Adrenal gland (tissue), 12 donors: ENCODE results near the gene REG4. TPM values are rescaled to one million over a fixed set of nuclear protein-coding genes. Genes with fewer than 3 reads are reported as not detected.

ENCODE experiments used
- DNase-seq, 7 donors: peaks; one replicate each; pipeline ENCODE4 v3.0.0-alpha.2; 2019 to 2020
- H3K27ac ChIP-seq, 5 donors: fragments of 200-600 bp; sonication (generic) in 4 of 5; 1 replicate in 3 of 5; 2 replicates in 2 of 5; pipeline versions ENCODE4 v1.5.1 to v1.8.0; 2016 to 2020; ENCODE audit warnings: mild to moderate bottlenecking in 1 of 5
- H3K27me3 ChIP-seq: fragments of 200-600 bp; 2 replicates; pipeline ENCODE4 v1.8.0; 2021
- H3K36me3 ChIP-seq, 2 donors: fragments of 200-600 bp; replicated peaks in 1 of 2; 1 replicate in 1 of 2; 2 replicates in 1 of 2; pipeline versions ENCODE4 v1.5.1 to v1.8.0; 2018 to 2022
- H3K4me1 ChIP-seq, 2 donors: fragments of 200-600 bp; replicated peaks in 1 of 2; 1 replicate in 1 of 2; 2 replicates in 1 of 2; pipeline versions ENCODE4 v1.5.1 to v1.8.0; 2018 to 2021
- H3K4me3 ChIP-seq, 4 donors: fragments of 200-600 bp; sonication (generic) in 3 of 4; one replicate each; pipeline ENCODE4 v1.5.1; 2016 to 2018
- H3K9me3 ChIP-seq, 3 donors: fragments of 200-600 bp; sonication (generic) in 1 of 3; replicated peaks in 1 of 3; 1 replicate in 2 of 3; 2 replicates in 1 of 3; pipeline versions ENCODE4 v1.5.1 to v1.8.0; 2016 to 2021
- CTCF ChIP-seq, 6 experiments: fragments of 450-650 bp in 4 of 6; fragments of 200-600 bp in 2 of 6; sonication (generic) in 1 of 6; IDR thresholded peaks; 1 replicate in 5 of 6; 2 replicates in 1 of 6; pipeline versions ENCODE4 v1.5.1 to v1.8.0; 2016 to 2021; ENCODE audit warnings: antibody characterized with exemption in 6 of 6, mild to moderate bottlenecking in 2 of 6, moderate library complexity in 1 of 6
- POLR2A ChIP-seq, 2 donors: fragments of 450-650 bp; IDR thresholded peaks; one replicate each; pipeline ENCODE4 v1.6.1; 2017; ENCODE audit warnings: antibody characterized with exemption in 2 of 2, mild to moderate bottlenecking in 2 of 2, moderate library complexity in 1 of 2
- WGBS, 4 donors: extraction: QIAGEN DNeasy Blood & Tissue Kit in 2 of 4; methylation state at CpG; one replicate each; pipeline versions ENCODE4 v1.1.5 to v1.1.7; 2013 to 2017; 5-methylcytosine and 5-hydroxymethylcytosine counted together
- intact Hi-C, 2 donors: fragments of 100-400 bp; cut with DNase I; formaldehyde crosslinking; loops; one replicate each; pipeline versions ENCODE4 v1.14.1 to v1.15.0; 2022 to 2023
- polyA plus RNA-seq, 3 donors: library from polyadenylated mRNA; stranded (reverse); fragments of 200-250 nt in 2 of 3; fragments of 350-450 nt in 1 of 3; fragmentation: Illumina TruSeq in 1 of 3; extraction: RNeasy Lipid Tissue Mini Kit (QIAGEN cat#74804) in 1 of 3; gene quantifications; one replicate each; pipeline ENCODE4 v1.2.3, GENCODE V29; 2013 to 2014
- total RNA-seq, 9 donors: library from RNA; depleted of rRNA in 4 of 9; stranded (reverse); fragments of >200 nt in 4 of 9; fragments of 120-200 nt in 1 of 9; fragmentation: NEBNext Ultra II Directional in 1 of 9; extraction: Animal tissue kit (Norgen Biotek cat#: 25700) in 1 of 9; gene quantifications; one replicate each; pipeline versions ENCODE4 v1.1.0 to v1.2.4, GENCODE V29; 2013 to 2023
- donor health status: healthy with polysubstance abuse.
- donor health status: Bipolar disorder and iron deficiency.
- donor health status: DM: yes; HTN: yes; CAD: no.
- donor health status: DM: no; HTN: no; CAD: no.
- donor health status: DM: no; HTN: no; CAD: no.
- donor health status: DM: yes; HTN: yes; CAD: no.

The REG4 gene
- total and polyA plus RNA-seq, 12 donors, result not detected

GRCh38 chr1:119778359-119778758 is 32.9 kb downstream of the REG4 start:
- no peak overlapping the region for H3K27ac ChIP-seq
- TF ChIP-seq CTCF (IDR thresholded peaks at IDR 0.05) (no peak), POLR2A (IDR thresholded peaks at IDR 0.05) (no peak)
- no peaks in the 10 kb centered on the region for H3K9me3 ChIP-seq
- H3K27me3 ChIP-seq, result no peaks in the 10 kb centered on the region
- H3K4me1 ChIP-seq, result no peaks in the 10 kb centered on the region
- DNase-seq, result no peak
- WGBS, 4 donors, result 92 to 95% (median 94%) methylated on average over 6 of the region's 6 CpGs
- H3K36me3 ChIP-seq, result no peaks in the 10 kb centered on the region
- H3K4me3 ChIP-seq, result no peak overlapping the region
- intact Hi-C loops, result no loop called here

GRCh38 chr1:119774746-119775490 is 36.3 kb downstream of the REG4 start:
- TF ChIP-seq POLR2A (IDR thresholded peaks at IDR 0.05) (no peak), CTCF (IDR thresholded peaks at IDR 0.05) (no peak)
- Histone ChIP-seq H3K4me3 (no peak overlapping the region), H3K36me3 (no peaks in the 10 kb centered on the region), H3K9me3 (no peaks in the 10 kb centered on the region), H3K4me1 (no peaks in the 10 kb centered on the region), H3K27me3 (peaks cover 6% of the 10 kb centered on the region), H3K27ac (no peak overlapping the region)
- no peak for DNase-seq
- WGBS, 4 donors, result 71 to 85% (median 81%) methylated on average over 7 of the region's 7 CpGs
- intact Hi-C loops, result no loop called here

GRCh38 chr1:119773711-119774241 is 37.5 kb downstream of the REG4 start:
- DNase-seq, result no peak
- H3K27ac ChIP-seq, result no peak overlapping the region
- H3K27me3 ChIP-seq, result peaks cover 6% of the 10 kb centered on the region
- H3K9me3 ChIP-seq, result no peaks in the 10 kb centered on the region
- intact Hi-C loops, result no loop called here
- no peak overlapping the region for H3K4me3 ChIP-seq
- H3K4me1 ChIP-seq, result no peaks in the 10 kb centered on the region
- TF ChIP-seq CTCF (IDR thresholded peaks at IDR 0.05) (no peak), POLR2A (IDR thresholded peaks at IDR 0.05) (no peak)
- 64 to 83% (median 78%) methylated on average over 3 of the region's 3 CpGs for WGBS, 4 donors
- H3K36me3 ChIP-seq, result no peaks in the 10 kb centered on the region

DNA sequence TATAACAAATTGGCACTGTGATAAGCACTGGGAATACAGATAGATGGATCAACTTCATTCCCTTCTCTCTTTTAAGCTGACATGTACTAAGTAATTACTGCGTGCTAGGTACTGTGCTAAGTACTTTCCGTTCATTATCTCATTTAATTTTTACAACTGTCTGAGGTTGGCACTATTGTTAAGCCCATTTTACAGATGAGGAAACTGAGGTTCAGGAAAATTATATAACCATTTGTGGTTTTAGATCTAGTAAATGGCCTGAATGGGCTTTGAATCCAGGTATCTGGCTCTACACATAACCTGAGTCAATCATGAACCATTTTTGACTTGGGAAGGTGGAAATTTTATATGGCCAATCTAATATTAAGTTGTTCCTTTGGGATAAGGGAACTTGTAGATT is 39.0 kb downstream of the REG4 start:
- intact Hi-C loops, result no loop called here
- Histone ChIP-seq H3K4me1 (no peaks in the 10 kb centered on the region), H3K27ac (no peak overlapping the region), H3K36me3 (no peaks in the 10 kb centered on the region), H3K9me3 (no peaks in the 10 kb centered on the region), H3K27me3 (peaks cover 6% of the 10 kb centered on the region), H3K4me3 (no peak overlapping the region)
- no peak for DNase-seq
- WGBS, 4 donors, result 90 to 100% (median 93%) methylated on average over 2 of the region's 2 CpGs
- TF ChIP-seq CTCF (IDR thresholded peaks at IDR 0.05) (no peak), POLR2A (IDR thresholded peaks at IDR 0.05) (no peak)
